ENCODE results near the gene SERPINH1.

DNA sequence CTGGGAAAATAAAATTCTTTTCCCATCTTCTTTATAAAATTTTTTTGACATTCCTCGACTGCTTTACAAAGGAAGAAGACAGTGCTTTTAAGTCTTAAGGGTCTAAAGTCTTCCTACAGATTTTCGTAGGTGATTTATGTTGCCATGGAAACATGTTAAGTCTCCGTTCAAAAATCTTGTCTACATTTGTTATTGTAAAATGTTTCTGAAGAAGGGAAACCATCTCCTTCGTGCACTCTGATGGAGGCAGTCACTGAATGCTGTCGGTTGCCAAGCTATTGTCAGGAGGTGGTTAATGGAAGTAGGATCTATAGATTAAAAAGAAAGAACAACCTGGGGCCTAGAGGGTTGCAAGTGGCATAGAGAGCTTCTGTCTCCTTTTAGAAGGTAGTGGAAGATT is 54.2 kb downstream of the SERPINH1 start:
- no peak for TF ChIP-seq EZH2 (IDR thresholded peaks at IDR 0.05; ENCODE audit: borderline replicate concordance, low read length)
- TF ChIP-seq, protein P1, sequence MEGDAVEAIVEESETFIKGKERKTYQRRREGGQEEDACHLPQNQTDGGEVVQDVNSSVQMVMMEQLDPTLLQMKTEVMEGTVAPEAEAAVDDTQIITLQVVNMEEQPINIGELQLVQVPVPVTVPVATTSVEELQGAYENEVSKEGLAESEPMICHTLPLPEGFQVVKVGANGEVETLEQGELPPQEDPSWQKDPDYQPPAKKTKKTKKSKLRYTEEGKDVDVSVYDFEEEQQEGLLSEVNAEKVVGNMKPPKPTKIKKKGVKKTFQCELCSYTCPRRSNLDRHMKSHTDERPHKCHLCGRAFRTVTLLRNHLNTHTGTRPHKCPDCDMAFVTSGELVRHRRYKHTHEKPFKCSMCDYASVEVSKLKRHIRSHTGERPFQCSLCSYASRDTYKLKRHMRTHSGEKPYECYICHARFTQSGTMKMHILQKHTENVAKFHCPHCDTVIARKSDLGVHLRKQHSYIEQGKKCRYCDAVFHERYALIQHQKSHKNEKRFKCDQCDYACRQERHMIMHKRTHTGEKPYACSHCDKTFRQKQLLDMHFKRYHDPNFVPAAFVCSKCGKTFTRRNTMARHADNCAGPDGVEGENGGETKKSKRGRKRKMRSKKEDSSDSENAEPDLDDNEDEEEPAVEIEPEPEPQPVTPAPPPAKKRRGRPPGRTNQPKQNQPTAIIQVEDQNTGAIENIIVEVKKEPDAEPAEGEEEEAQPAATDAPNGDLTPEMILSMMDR (conservative IDR thresholded peaks at IDR 0.05 in 1 of 2, IDR thresholded peaks at IDR 0.05 in 1 of 2; ENCODE audit: extremely low read depth in 1 of 2, insufficient read depth in 1 of 2, low read depth in 1 of 2, low read length in 2 of 2) = no peak

All from mammary epithelial cell (primary cell).